Fibroblast of skin of abdomen (primary cell): Measurements from ENCODE around the gene MYBL2.

ENCODE experiments used
- DNase-seq: peaks from one replicate; pipeline ENCODE4 v3.0.0-alpha.2; 2013

The MYBL2 gene

DNA sequence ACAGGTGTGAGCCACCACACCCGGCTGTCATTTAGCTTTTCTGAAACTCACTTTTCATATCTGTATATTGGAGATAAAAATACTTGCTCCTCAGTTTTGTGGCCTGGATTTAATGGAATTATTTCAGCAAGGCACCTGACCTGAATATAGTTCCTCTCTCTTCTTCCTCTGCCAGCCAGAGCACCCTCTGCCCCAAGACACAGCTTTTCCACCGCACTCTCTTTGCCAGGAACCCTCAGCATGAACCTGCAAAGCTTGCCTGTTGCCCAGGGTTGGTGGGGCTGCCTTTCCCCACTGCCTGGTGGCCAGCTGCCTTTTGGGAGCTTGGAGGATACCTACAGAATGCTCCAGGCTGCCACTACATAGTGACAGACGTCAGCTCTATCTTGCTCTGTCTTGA, 56.8 kb downstream of the MYBL2 start:
- no peak for DNase-seq

DNA sequence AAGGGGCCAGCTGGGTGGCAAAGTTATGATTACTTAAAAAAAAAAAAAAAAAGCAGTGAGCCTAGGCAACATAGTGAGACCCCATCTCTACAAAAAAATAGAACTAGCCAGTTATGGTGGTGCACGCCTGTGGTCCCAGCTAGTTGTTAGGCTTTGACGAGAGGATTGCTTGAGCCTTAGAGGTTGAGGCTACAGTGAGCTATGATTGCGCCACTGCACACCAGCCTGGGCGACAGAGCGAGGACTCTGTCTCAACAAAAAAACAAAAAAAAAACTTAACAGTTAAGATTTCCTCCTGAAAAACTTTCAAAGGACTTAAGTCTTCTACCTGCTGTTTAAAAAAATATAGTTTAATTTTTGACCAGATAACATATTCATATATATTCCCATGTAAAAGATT, 57.5 kb downstream of the MYBL2 start:
- no peak for DNase-seq

DNA sequence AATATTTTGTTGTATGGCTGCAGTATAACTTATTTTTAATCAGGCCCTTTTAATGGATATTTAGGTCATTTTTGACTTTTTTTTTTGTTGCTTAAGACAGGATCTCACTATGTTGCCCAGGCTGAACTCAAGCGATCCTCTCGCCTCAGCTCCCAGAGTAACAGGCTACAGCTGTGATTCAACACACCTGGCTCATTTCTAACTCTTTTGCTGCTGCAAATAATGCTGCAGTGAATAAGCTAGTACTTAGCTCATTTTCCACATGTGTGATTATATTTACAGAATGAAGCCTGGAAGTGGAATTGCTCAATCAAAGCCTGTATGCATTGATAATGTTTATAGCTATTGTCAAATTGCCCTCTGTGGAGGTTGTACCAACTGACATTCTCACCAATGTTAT, 58.8 kb downstream of the MYBL2 start:
- DNase-seq: no peak

DNA sequence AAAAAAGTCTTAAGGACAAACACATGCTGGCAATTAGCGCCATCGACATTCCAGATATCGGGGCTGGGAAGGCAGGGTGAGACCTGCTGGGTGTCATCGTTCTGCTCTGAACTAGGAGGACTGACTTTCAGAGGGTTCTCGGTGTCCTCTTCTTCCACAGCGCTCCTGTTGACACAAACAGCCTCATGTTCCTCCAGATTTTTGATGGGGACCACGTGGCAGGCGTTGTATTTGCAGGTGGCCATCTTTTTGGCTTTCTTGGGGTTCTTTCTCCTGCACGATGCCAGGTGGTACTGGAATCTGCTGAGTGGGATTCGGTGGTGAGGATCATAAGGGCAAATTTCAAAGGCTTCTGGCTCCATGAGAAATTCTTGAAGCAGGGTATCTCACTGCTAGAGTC, 59.4 kb downstream of the MYBL2 start:
- DNase-seq: no peak

DNA sequence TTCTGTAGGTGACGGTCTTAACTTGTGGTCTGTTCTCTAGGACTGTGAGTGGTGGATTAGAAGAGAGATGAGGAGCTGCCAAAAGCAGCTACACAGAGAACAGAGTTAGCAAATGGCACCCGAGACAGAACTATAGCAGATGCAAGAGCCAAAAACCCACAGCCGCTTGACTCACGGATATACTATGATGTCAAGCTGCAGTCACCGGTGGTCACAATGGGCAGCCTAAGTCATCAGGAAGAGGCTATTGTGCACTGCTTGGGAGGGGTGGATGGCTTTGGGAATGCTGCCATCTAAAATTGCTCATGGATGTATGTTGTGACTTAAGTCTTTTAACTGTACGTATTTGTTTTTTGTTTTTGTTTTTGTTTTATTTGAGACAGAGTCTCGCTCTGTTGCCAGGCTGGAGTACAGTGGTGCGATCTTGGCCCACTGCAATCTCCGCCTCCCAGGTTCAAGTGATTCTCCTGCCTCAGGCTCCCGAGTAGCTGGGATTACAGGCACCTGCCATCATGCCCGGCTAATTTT, 60.0 kb downstream of the MYBL2 start, which contains the start of gene GTSF1L:
Gene GTSF1L, minus strand, starts transcription at position 192 of the 528 bp plus-strand sequence. CDS start 308 bp downstream, outside the sequence.
- DNase-seq: peak; percentile 67

DNA sequence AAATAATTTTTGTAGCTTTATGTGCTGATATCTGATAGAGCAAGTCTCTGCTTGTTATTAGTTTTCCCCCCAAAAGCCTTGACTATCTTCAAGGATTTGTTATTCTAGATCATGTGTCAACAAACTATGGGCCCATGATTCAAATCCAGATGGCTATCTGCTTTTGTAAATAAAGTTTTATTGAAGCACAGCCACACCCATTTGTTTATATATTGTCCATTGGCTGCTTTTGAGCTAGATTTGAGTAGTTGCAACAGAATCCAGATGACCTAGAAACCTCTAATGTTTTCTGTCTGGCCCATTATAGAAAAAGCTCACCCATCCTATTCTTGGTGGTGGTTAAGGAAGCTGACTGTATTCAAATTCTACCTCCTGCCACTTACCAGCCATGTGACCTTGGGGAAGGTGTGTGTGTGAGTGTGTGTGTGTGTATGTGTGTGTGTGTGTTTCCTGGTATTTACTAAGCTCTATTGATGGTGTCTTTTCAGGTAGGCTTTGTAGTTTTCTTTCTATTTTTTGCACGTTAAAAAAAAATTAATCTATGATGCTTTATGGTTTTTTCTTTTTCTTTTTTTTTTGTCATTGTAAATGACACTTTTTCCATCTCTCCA, 61.2 kb downstream of the MYBL2 start:
- no peak for DNase-seq

DNA sequence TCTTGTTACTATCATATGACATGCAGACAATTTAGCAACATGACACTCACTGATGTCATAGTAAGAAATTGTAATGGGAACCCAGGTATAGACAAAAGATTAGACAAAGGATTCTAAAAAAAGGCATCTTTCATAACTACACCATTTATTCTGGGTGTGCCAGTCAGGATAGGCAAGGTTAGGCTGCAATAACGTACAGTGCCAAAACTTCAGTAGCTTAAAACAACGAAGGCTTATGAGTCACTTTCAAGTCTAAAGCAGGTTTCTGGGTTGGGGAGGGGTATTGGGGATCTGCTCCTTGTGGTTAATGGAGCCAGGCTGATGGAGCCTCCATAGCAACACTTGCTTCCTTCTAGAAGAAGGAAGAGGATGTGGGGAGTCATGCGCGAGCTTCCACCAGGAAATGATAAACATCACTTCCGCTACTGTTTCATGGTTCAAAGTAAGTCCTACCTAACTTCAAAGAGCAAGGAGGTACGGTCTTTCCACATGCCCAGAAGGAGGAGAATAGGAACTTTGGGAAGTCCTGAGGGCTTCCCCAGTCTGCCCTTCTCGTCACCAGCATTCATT, 61.9 kb downstream of the MYBL2 start:
- DNase-seq: no peak

DNA sequence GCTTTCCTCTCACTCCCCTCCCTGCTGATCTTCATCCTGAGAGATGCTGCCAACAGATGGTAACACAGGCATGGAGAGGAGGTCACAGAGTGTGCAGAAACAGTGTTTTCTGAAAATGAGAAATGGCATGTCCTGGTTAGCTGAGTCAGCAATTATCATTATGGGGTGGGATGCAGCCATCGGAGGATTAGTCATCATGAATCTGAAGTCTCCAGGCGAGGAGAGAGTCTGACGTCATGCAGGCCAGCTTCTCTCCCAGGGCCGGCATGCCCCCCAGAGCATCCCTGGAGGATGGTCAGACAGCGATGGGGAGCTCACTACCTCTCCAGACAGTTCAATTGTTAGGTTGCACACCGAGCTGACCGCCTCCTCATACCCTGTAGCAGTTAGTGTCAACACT, 64.6 kb downstream of the MYBL2 start:
- peak; percentile 83 for DNase-seq

DNA sequence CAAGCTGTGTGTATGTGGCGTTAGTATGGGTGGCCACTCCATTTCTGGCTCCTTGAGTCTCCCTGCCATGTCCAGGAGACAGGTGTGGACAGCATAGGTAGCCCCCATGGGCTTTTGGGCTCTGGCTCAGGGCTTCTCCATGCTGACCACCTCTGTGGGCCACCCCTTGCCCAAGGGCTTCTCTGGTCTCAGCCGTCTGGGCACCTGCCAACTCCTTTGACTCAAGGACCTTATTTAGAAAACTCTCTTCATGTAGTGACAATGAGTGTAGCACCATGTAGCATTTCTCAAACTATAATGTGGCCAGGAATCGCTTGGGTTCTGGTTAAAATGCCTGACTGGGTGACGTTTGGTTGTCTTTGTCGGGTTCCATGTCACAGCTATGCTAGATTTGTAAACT, 65.0 kb downstream of the MYBL2 start:
- DNase-seq: no peak

DNA sequence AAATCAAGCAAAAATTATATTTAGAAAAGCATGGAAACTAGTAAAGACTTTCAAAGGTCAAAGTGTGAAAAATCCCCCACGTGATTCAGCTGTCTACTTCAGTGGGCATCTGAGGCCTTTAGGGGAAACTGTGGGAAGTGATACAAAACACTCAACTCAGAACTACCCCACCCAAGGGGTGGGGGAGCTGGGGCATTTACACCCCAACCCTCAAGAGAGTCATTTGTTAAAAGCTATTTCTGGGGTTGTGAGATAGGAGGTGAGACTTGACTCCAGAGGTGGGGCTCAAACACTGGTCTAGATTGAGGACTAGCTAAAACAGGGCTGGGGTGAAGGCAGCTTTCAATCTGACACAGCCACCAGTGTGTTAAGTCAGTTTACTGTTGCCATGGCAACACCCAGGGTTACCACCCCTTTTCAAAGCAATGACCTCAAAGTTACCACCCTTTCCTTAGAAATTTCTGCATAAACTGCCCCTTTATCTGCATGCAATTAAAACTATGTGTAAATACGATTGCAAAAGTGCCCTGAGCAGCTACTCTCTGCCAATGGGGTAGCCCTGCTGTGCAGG, 69.8 kb downstream of the MYBL2 start:
- no peak for DNase-seq

DNA sequence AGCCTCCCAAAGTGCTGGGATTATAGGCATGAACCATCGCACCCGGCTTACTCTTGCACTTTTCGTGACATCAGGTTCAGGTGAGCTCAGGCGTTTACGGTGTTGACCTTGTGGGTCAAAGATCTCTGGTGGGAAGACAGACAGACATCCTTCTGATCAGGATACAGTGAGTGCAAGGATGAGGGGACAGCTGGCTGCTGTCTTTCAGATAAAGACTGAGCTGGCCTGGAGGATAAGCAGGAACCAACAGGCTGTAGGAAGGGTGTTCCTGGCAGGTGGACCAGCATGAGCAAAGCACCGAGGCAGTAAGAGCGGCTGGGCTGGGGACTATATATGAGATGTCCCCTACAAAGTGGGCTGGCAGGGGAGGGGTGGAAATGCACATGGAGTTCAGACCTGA, 71.0 kb downstream of the MYBL2 start:
- no peak for DNase-seq

DNA sequence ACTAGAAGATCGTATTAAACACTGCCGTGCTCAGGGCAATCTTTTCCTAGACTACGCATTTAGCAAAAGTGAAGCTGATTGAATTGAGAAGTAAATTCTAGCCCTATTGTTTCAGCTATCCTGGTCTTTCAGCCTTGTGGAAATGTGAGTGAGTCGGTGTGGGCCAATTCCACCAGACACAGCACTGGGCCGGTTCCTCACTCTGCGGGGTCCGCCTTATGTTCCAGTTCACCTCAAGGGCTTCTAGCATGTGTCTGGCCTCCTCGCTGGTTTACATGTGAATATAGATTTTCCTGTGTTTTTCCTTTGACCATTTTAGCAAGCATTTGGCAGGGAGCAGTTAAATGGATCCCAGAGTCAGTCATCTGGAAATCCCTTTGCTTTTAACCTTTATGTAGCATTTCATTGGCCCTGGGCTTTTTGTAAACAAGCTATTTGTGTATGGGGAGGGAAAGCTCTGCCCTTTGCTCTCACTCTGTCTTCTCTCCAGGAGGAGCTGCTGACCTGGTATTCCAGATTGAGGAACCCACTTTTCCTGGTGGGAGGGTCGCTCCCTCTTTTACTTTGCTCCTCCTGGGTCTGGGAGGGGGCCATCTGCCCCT, 72.3 kb downstream of the MYBL2 start:
- no peak for DNase-seq

DNA sequence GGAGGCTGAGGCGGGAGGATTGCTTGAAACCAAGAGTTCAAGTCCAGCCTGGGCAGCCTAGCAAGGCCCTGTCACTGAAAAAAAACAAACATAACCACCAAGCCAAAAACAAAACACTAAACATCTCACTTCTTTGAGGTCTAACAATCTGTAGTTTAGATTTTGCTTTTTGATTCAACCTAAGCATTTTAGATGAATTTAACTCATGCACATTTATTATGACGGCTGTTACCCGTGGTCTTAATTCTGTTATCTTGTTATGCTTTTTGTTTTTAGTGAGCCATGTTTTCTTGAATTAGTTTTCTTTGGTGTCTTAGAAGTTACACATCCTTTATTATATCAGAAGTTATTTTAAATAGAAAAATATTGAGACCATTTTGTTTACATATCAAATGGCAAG, 73.7 kb downstream of the MYBL2 start:
- DNase-seq: no peak

DNA sequence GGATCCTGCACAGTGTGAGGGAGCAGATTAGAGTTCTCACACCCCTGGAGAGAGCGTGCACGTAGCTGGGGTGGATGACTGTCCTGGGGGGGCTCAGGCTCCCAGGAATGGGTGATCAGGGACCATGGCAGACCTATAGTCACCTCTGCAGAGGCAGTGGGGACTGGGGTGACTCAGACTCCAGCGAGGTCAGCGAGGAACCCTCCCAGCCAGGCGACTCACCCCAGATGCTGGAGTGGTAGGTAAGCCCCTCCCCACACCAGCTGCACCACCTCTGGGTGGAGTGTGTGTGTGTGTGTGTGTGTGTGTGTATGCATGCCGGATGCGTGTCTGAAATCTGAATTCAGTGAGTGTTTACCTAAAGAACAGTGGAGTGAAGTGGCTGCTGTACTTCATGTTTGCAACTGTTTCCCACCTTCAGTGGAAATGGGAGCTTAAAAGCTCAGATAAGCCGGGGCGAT, 77.3 kb downstream of the MYBL2 start:
- DNase-seq: peak; percentile 39

DNA sequence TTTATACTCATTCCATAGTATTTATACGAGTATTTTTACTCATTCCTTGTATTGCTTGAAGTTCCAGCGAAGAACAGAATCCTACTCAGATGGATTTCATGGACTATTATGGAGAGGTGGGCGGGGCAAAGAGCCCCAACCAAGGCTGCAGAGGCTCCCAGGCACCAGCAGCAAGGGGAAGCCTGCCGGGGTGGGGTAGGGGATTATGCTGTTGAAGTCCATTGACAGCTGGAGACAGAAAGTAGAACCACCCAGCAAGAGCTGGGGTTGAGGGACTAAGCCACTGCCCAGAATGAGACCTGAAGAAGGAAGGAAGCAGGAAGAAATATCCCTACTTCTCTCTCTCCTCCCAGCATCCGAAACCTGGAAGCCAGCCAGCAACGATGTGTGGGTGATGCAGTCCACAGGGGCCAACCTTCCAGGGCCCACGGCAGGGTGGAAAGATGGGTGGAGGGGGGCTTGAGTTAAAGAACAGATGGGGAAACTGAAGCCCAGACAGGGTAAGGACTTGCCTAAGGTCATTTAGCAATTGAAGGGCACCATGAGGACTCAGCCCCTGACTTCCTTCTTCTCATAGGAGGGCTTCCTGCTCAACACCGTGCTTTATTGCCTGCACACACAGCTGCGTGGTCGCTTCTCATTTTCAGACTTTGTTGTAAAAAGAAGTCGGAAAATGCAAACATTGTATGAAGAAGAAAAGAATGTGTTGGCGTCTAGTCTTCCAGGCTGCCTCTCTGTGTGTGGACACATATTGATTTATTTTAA, 78.2 kb downstream of the MYBL2 start:
- no peak for DNase-seq

DNA sequence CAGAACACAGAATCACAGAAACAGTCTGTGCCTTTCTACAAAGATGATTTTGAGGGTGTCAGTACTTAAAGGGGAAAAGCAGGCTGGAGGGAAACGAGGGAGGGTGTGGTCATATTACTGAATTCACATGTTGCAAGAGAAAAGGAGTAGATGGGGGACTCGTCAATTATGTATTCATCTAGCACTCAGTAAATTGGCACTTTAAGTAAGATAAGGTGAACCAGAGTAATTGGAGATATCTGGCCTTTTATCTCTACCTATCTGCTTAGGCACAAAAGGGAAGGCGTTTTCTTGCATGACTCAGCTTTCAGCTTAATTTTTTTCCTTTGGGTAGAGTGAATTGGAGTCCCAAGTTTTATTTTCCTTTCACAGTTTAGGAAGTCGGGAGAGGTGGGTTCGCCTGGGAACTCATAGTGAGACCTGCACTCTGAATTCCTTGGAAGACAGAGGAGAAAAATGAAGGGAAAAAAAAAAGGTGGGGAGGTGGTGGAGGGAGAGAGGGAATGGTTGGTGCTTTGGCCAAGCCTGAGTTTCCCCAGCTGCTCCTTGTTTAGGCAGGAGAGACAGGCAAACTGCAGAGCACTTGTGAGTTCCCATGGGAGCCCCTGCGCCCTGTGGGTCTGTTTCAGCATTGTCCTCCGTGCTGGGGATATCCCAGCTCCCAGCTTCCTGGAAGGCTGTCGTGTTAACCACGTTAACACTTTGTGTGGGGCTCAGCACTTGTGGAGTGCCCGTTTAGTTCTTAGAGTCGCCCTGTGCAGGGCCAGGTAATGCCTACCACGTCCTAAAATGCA, 79.6 kb downstream of the MYBL2 start:
- DNase-seq: no peak

DNA sequence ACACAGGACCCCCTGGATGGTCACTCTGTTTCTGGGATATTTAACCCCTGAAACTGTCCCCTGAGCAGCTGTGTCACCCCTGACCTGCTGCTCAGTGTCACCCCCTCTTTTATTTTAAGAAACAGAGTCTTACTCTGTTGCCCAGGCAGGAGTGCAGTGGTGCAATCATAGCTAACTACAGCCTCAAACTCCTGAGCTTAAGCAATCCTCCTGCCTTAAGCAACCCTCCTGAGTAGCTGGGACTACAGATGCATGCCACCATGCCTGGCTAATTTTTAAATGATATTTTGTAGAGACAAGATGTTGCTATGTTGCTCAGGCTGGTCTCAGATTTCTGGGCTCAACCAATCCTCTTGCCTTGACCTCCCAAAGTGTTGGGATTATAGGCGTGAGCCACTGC, 81.4 kb downstream of the MYBL2 start:
- DNase-seq: no peak

DNA sequence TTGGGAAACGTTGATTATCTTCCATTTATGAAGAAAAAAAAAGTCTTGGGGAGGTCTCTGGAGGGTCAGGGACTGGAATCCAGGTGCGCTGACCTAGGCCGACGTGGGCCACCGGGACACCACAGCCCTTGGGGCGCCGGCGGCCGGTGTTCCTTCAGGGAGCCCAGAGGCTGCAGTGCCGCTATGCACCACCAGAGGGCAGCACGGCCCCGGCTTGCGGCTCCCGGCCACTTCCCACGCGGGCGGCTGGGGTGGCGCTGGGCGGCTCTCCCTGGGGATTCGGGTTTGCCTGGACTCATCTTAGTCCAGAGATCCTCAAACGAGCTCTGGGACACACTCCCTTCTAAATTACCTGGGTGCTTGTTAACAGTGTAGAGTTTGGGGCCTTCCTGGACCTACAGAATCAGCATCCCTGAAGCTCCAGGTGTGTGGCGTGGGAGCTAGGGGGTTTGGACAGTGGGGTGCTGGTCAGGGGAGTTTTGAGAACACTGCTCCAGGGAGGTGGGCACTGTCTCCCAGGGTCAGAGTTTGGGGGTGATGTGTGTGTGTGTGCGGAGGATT, 82.9 kb downstream of the MYBL2 start:
- peak; percentile 46 for DNase-seq

DNA sequence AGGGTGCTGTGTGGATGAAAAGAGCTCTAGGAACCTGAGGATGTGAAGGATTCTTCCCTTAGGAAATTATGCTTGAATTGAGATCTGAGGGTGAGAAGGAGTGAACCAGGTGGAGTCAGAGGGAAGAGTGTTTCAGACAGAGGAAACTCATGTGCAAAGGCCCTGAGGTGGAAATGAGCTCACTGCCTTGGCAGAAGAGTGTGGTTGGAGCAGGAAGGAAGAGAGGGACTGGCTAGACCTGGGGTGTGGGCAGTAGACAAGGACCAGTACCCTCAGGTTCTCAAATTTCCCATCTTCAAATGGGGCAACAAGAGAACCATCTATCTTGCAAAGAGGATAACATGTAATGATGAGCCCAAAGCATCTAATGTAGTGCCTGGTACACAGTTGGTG, 83.9 kb downstream of the MYBL2 start:
- DNase-seq: no peak

DNA sequence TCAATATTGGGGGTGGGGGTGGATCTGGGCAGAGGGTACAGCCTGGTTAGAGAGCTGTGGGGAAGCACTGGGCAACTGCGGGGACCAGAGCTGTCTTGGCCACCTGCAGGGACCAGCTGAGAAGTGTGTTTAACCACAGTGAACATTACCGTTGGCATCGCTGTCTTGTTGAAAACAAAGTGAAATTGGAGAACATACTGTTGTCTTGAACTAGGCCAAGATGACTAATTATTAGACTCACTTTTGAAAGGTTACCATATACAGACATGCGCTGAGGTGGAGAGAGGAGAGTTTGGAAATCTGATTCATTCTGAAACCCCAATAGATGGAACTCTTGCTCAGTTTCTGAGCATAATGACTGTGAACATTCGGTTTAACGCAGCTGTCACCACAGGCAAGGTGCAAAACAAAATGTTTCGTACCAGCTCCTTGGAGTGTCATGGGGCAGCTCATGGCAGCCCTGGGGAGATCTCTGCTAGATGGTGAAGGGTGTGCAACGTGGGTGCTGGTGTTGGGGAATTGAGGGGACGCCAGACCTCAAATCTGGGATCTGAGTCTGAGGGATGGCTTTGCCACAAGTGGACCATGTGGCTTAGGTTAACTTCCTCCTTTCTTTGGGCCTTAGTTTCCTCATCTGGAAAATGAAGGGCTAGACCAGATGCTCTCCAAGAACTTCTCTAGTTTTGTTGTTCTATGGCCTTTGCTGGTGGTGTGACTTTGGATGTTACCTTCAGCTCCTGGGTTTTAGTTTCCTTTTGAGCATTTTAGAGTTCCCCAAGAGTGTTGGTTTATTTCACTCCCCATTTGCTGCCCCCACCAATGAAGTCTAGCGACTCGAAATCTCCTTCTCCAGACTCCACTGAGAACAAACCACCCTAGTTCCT, 84.5 kb downstream of the MYBL2 start:
- peak; percentile 69 for DNase-seq

DNA sequence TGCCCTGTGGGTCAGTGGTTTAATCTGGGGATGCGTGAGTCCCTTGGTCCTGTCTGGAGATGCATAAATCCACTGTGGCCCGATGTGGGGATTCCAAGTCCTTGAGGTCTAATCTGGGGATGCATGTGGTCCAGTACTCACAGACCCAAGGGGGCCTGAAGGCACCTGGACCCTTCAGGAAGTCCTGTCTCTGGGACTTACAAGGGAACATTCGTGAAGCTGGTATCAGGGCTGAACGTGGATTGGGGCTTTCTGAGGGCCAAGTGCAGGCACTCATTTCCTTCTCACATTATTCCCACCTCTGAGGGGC, 85.1 kb downstream of the MYBL2 start:
- no peak for DNase-seq
